Renal pelvis (tissue), 3 donors: ENCODE data around the gene CD99. TPM values are rescaled to one million over a fixed set of nuclear protein-coding genes. Genes with fewer than 3 reads are reported as not detected.

ENCODE experiments used
- polyA plus RNA-seq, 3 donors: library from polyadenylated mRNA; unstranded; fragments of 120-200 nt; gene quantifications; one replicate each; pipeline ENCODE4 v1.2.1, GENCODE V29; 2013; ENCODE audit not compliant: insufficient read length in 3 of 3

The CD99 gene
- polyA plus RNA-seq, 3 donors, result 130 to 209 (median 193) TPM

Other genes starting within 250 kb of the CD99 start
- gene DHRSX, start 190.3 kb upstream of the CD99 start, polyA plus RNA-seq, result 10 to 100 TPM; 28.3 to 35.5 (median 32.7) TPM
- gene ZBED1, start 190.3 kb upstream of the CD99 start, polyA plus RNA-seq, result 10 to 100 TPM; 35.8 to 53.6 (median 44.4) TPM
- gene XG, start 60.7 kb downstream of the CD99 start, polyA plus RNA-seq, result under 1 TPM; 0.25 to 0.33 (median 0.30) TPM
- 10 to 100 TPM; 16.4 to 21.5 (median 17.6) TPM for gene GYG2, start 137.6 kb downstream of the CD99 start, polyA plus RNA-seq
- 10 to 100 TPM; 49.0 to 82.2 (median 51.7) TPM for gene ARSD, start 238.0 kb downstream of the CD99 start, polyA plus RNA-seq